ENCODE results near the gene ZFPM1. TPM values are rescaled to one million over a fixed set of nuclear protein-coding genes. Genes with fewer than 3 reads are reported as not detected.
A peak's percentile ranks its signal among the peaks of the same experiment; 100 is the strongest.

The ZFPM1 gene
- total RNA-seq, 4 donors from 2014 or later = 0.50 to 4.0 (median 1.3) TPM

GRCh38 chr16:88495268-88495772 lies 42.2 kb downstream of the ZFPM1 start:
- TF ChIP-seq CTCF (IDR thresholded peaks at IDR 0.05) = no peak
- no peak for DNase-seq (ENCODE audit: low spot score)
- ATAC-seq (ENCODE audit: low FRiP score) = no peak

- no peak for TF ChIP-seq CTCF (IDR thresholded peaks at IDR 0.05)
- no peak for DNase-seq (ENCODE audit: low spot score)
- peak; percentile 60 for ATAC-seq (ENCODE audit: low FRiP score)
These were observed 44.7 kb downstream of the ZFPM1 start for GRCh38 chr16:88497561-88498462.

- TF ChIP-seq CTCF (IDR thresholded peaks at IDR 0.05) = no peak
- DNase-seq (ENCODE audit: low spot score) (no peak), ATAC-seq (ENCODE audit: low FRiP score) (no peak)
These were observed 45.6 kb downstream of the ZFPM1 start for GRCh38 chr16:88498576-88499208.

GRCh38 chr16:88499292-88499691 lies 46.2 kb downstream of the ZFPM1 start:
- no peak for TF ChIP-seq CTCF (IDR thresholded peaks at IDR 0.05)
- DNase-seq (ENCODE audit: low spot score) (no peak), ATAC-seq (ENCODE audit: low FRiP score) (no peak)

GRCh38 chr16:88499836-88500251 lies 46.8 kb downstream of the ZFPM1 start:
- no peak for TF ChIP-seq CTCF (IDR thresholded peaks at IDR 0.05)
- DNase-seq (ENCODE audit: low spot score) (no peak), ATAC-seq (ENCODE audit: low FRiP score) (no peak)

GRCh38 chr16:88500255-88500661 lies 47.2 kb downstream of the ZFPM1 start:
- ATAC-seq (ENCODE audit: low FRiP score) (no peak), DNase-seq (ENCODE audit: low spot score) (no peak)
- no peak for TF ChIP-seq CTCF (IDR thresholded peaks at IDR 0.05)
